T-helper 17 cell (primary cell): ENCODE data around the gene SUPT20H. TPM values are rescaled to one million over a fixed set of nuclear protein-coding genes. Genes with fewer than 3 reads are reported as not detected.

Experiments
- ATAC-seq: fragments of 150-1000 bp; cut with Tn5 transposase; 2 replicates; pipeline ENCODE4 v1.10.0; 2021; ENCODE audit warnings: mild to moderate bottlenecking, moderate library complexity
- DNase-seq, 3 donors: peaks; one replicate each; pipeline versions ENCODE4 v3.0.0 to v3.0.0-alpha.2; 2020 to 2021
- H3K9me3 ChIP-seq: one replicate; pipeline ENCODE4 v1.7.0; 2013; ENCODE audit warnings: low read length, mild to moderate bottlenecking; ENCODE audit not compliant: control insufficient read depth, poor library complexity, severe bottlenecking
- H3K27ac Mint-ChIP-seq: one replicate; pipeline ENCODE4 v1.8.0; 2022; ENCODE audit warnings: mild to moderate bottlenecking, moderate library complexity, mixed read lengths
- H3K27me3 Mint-ChIP-seq: one replicate; pipeline ENCODE4 v1.8.0; 2022; ENCODE audit warnings: mixed read lengths
- H3K36me3 Mint-ChIP-seq: one replicate; pipeline ENCODE4 v1.8.0; 2022; ENCODE audit warnings: low read depth, mixed read lengths
- H3K4me1 Mint-ChIP-seq: one replicate; pipeline ENCODE4 v1.8.0; 2022; ENCODE audit warnings: mild to moderate bottlenecking, mixed read lengths
- H3K4me3 Mint-ChIP-seq: one replicate; pipeline ENCODE4 v1.8.0; 2022; ENCODE audit warnings: mild to moderate bottlenecking, moderate library complexity, mixed read lengths
- total RNA-seq, 4 donors: library from RNA in 2 of 4; stranded (reverse) in 2 of 4; gene quantifications; one replicate each; pipeline ENCODE4 v1.2.3 and lab custom pipeline; 2022 to 2026

Gene SUPT20H
- total RNA-seq, 2 donors from 2014 or later = 56.4 to 64.3 TPM

DNA sequence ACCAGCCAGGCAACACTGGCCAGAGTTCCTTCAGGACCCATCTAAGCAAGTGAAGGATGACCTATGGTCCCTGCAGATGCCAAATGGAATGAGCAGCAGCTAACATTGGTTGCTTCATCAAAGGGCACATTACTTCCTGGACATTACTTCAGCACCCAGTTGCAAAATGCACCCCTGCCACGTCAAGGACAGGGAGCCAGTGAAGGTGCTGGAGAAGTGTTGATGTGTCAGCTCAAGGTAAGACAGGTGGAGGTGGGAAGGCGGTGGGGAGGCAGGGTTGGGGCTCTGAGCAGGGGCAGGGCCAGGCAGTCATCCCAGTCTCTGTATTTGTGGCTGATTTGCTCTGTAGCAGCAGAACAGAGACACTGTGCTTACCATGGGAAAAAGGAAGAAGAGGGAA is 31.4 kb upstream of the SUPT20H start:
- no peak for ATAC-seq
- DNase-seq = no peak
- no peaks in the 10 kb centered on the region for H3K36me3 Mint-ChIP-seq
- no peaks in the 10 kb centered on the region for H3K9me3 ChIP-seq
- H3K4me1 Mint-ChIP-seq = no peaks in the 10 kb centered on the region
- peaks cover 65% of the 10 kb centered on the region for H3K27me3 Mint-ChIP-seq
- H3K4me3 Mint-ChIP-seq = no peak overlapping the region
- H3K27ac Mint-ChIP-seq = no peak overlapping the region

DNA sequence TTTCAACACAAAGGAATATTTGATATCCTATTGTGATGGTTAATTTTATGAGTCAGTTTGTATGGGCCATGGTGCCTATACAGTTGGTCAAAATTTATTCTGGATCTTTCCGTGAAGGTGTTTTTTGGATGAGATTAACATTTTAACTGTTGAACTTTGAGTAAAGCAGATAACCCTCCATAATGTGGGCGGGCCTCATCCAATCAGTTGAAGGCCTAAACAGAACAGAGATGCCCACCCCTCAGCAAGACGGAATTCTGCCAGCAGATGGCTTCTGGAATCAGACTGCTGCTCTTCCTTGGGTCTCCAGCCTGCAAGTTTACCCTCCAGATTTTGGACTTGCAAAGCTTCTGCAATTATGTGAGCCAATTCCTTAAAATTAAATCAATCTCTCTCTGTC is 30.0 kb upstream of the SUPT20H start:
- H3K9me3 ChIP-seq = no peaks in the 10 kb centered on the region
- Mint-ChIP-seq H3K27ac (no peak overlapping the region), H3K27me3 (peaks cover 65% of the 10 kb centered on the region), H3K36me3 (no peaks in the 10 kb centered on the region), H3K4me3 (no peak overlapping the region), H3K4me1 (no peaks in the 10 kb centered on the region)
- DNase-seq (no peak), ATAC-seq (no peak)

DNA sequence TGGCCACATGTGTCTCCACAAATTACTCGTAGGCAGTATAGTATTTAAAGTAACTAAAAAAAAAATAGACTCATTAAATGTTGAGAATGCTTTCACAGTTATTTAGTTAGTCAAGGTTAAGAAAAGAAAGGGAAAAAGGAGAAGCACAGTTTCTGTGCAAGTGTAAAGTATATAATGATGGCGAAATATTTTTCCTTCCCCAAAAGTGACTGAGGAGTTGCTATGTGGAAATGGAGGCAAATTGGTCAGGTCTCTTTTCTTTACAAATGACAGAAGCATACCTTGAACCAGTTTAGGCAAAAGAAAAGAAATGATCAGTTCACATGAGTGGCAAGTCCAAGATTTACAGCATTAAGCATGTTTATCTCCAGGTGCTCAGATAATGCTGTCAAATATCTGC is 28.0 kb upstream of the SUPT20H start:
- Mint-ChIP-seq H3K36me3 (no peaks in the 10 kb centered on the region), H3K27ac (no peak overlapping the region), H3K27me3 (peaks cover 60% of the 10 kb centered on the region), H3K4me3 (no peak overlapping the region), H3K4me1 (no peaks in the 10 kb centered on the region)
- no peak for DNase-seq
- no peaks in the 10 kb centered on the region for H3K9me3 ChIP-seq
- no peak for ATAC-seq

DNA sequence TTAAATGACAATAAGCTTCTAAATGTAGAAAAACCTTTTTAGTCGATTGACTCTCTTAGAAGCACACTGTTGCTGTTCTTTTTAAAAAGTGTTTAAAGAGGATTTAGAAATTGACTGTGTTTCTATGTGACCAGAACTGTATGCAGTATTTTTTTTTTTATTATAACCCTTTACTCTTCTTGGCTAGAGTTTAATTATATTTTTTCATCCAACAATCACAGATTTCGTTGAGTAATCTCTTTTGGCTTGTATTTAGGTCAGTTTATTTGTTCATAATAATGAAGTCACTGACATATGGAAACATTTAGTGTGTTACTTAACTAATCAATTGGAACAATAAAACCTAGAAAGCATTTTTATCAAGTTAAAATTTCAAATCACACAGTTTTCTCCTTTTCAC is 26.1 kb upstream of the SUPT20H start:
- Mint-ChIP-seq H3K4me1 (no peaks in the 10 kb centered on the region), H3K27me3 (peaks cover 63% of the 10 kb centered on the region), H3K4me3 (no peak overlapping the region), H3K27ac (no peak overlapping the region), H3K36me3 (no peaks in the 10 kb centered on the region)
- ATAC-seq = no peak
- no peak for DNase-seq
- no peaks in the 10 kb centered on the region for H3K9me3 ChIP-seq

DNA sequence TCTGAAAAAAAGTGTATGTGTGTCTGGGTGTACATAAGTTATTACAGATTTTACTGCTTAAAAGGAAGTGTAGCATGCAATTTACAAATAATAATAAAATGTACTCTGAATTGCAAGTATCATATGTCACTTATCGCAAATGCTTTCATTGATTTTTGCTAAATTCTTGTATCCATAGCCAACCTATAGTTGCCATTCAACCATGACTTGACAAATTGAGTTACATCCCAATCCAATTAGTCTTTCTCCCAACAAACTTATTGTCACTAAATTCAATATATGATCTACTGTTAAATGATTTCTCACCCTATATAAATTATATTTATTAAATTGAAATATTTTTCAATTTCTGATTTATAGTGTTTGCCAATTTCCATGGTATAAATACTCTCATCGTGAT is 17.3 kb upstream of the SUPT20H start:
- peaks cover 3% of the 10 kb centered on the region for H3K4me1 Mint-ChIP-seq

DNA sequence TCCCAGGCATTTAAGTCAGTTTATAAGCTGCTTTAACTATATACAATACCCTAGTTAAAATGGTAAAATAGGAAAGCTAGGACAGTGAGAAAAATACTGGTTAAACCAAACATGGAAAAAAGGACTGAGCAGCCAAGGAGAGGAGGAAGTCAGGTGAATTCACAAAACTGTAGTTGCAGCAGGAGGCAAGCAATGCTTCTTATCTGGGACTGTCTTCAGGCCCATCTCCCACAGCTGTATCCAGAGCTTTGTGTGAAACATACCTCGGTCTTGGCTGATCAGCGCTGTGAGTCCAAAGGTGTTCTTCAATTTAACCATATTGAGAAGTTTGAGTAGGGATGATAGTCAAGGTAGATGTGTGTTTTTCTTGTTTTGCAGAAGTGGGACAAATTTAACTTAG is 15.7 kb upstream of the SUPT20H start:
- no peak overlapping the region for H3K4me3 Mint-ChIP-seq
- no peaks in the 10 kb centered on the region for H3K36me3 Mint-ChIP-seq
- peaks cover 3% of the 10 kb centered on the region for H3K4me1 Mint-ChIP-seq
- DNase-seq = no peak
- peaks cover 16% of the 10 kb centered on the region for H3K27me3 Mint-ChIP-seq
- ATAC-seq = no peak
- H3K9me3 ChIP-seq = no peaks in the 10 kb centered on the region
- no peak overlapping the region for H3K27ac Mint-ChIP-seq

More for the DNA sequence above, 17.3 kb upstream of the SUPT20H start:
- ATAC-seq (no peak), DNase-seq (no peak)
- Mint-ChIP-seq H3K36me3 (no peaks in the 10 kb centered on the region), H3K4me3 (no peak overlapping the region), H3K27me3 (peaks cover 24% of the 10 kb centered on the region), H3K27ac (no peak overlapping the region)
- no peaks in the 10 kb centered on the region for H3K9me3 ChIP-seq

DNA sequence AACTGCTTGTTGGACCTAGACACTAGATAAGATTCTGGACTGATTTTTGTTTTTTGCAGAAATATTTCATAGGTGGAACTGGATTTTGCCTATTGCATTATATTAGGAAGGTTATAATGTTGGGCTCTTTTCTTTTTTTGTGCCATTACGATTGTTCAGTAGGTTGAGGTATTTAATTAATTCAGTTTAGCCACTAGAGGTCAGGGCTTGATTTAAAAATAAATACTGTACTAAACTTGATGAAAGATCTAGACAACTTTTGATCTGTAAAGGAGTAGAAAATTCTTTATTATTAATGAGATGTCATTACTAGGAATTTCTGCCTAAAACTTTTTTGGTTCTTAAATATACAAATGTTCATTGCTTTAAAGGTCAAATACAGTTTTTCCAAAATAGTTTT is 15.2 kb upstream of the SUPT20H start:
- Mint-ChIP-seq H3K4me3 (no peak overlapping the region), H3K36me3 (no peaks in the 10 kb centered on the region), H3K27ac (no peak overlapping the region), H3K4me1 (peaks cover 3% of the 10 kb centered on the region), H3K27me3 (peaks cover 16% of the 10 kb centered on the region)
- no peaks in the 10 kb centered on the region for H3K9me3 ChIP-seq
- DNase-seq = no peak
- no peak for ATAC-seq

DNA sequence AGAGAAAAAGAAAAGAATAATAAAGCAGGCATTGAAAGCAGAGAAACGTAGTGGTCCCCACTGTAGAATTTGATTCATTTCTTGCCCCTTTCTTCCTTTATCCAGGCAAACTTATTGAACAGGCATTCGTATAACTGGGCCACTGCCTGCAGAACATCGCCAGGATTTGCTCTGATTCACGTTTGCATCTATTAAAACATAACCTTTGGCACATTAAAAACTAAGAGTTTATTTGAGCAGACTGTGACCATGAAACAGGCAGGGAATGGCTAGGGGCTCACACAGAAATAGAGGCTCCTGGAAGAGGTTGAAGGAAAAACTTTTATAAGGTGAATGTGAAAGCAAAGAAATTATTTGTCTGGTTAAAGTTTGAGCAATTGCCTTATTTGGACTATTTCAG is 12.5 kb upstream of the SUPT20H start:
- Mint-ChIP-seq H3K4me3 (no peak overlapping the region), H3K36me3 (no peaks in the 10 kb centered on the region), H3K27me3 (peaks cover 16% of the 10 kb centered on the region), H3K4me1 (peaks cover 3% of the 10 kb centered on the region), H3K27ac (no peak overlapping the region)
- no peak for DNase-seq
- no peak for ATAC-seq
- no peaks in the 10 kb centered on the region for H3K9me3 ChIP-seq

DNA sequence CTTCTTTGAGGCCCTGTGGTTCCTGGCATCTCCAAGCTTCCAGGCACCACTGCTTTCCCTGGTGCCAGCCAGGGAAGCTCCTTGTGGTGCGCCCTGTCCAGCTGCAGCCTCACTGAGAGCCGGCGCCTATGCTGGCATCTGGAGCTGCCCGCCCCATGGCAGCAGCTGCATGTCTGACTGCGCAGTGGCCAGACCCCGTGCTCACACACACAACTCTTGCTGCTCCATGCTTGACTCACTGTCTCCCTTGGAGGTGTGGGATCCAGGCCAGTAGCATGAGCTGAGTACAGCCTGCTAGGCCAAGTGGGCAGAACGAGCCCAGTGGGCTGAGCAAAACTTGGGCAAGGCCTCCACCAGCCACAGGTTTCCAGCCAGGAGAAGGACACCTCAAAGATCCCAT is 11.5 kb upstream of the SUPT20H start:
- Mint-ChIP-seq H3K4me3 (no peak overlapping the region), H3K27ac (no peak overlapping the region), H3K36me3 (no peaks in the 10 kb centered on the region), H3K27me3 (peaks cover 20% of the 10 kb centered on the region), H3K4me1 (peaks cover 3% of the 10 kb centered on the region)
- H3K9me3 ChIP-seq = no peaks in the 10 kb centered on the region
- DNase-seq (no peak), ATAC-seq (no peak)

DNA sequence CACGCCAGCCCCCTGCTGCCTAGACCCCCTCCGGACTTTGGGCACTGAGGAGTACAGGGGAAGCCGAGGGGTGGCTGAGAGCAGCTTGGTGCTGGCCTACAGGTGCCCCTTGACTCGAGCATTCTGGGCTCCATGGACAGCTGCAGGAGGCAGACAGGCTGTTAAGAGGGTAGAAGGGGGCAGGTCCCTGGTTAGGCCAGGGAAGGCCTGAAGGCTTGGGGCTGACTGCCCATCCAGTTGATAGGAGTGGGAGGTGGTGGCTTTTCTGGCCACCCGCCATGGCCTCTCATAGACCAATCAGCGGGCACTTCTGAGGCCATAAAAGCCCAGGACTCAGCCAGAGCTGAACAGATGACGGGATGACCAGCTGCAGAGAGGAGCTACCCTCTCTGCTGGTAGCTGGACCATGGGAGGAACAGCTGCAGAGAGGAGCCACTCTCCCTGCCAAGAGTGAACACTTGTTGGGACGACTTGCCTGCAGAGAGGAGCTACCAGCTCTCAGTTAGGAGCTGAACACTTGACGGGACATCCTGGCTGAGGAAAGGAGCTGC is 10.7 kb upstream of the SUPT20H start:
- Mint-ChIP-seq H3K27me3 (peaks cover 21% of the 10 kb centered on the region), H3K36me3 (no peaks in the 10 kb centered on the region), H3K27ac (no peak overlapping the region), H3K4me1 (peaks cover 3% of the 10 kb centered on the region), H3K4me3 (no peak overlapping the region)
- no peaks in the 10 kb centered on the region for H3K9me3 ChIP-seq
- ATAC-seq = no peak
- no peak for DNase-seq

DNA sequence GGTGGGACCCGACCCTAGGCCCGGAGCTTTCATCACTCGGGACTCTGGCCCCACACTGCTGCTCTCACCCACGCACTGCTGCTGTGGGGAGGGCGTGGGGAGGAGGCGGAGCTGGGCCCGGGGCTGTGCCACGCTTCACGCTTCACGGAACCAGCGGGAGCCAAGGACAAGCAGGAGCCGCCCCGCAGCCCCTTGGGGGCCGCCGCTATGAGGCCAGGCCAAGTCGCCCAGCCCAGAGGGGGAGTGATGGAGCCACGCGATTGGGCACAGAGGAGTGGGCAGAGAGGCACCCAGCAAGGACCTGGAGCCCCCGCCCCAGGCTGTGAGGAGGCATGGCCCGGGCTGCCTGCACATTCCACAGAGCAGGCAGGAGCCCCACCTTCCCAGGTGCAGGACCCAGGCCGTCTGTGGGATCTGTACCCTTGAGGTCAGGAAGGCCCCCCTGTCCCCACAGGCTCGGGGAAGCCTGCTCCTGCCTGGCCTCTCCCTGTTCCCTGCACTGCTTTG is 10.2 kb upstream of the SUPT20H start:
- Mint-ChIP-seq H3K4me1 (peaks cover 3% of the 10 kb centered on the region), H3K4me3 (no peak overlapping the region)
- DNase-seq = no peak

DNA sequence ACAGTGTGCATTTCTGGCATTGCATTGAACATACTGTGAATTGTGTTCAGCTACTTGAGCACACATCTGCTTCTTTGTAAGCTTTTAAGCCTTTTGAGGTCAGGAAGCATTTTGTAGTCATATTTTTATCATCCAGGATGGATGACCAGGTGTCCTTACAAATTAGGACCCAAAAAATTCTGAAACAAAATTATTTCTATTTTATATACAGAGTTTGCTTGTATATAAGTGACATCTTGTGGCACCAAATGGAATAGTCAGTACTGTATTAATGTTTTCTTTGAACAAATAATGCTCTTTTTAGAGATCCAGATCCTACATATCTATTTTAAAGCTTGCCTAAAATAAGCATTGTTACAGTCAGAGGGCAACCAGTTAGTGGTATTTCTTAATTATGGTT is 9.5 kb upstream of the SUPT20H start:
- Mint-ChIP-seq H3K27me3 (peaks cover 19% of the 10 kb centered on the region), H3K4me1 (peaks cover 3% of the 10 kb centered on the region), H3K4me3 (no peak overlapping the region), H3K36me3 (no peaks in the 10 kb centered on the region), H3K27ac (no peak overlapping the region)
- ATAC-seq (no peak), DNase-seq (no peak)
- H3K9me3 ChIP-seq = no peaks in the 10 kb centered on the region

More for the DNA sequence above, 10.2 kb upstream of the SUPT20H start:
- H3K9me3 ChIP-seq = no peaks in the 10 kb centered on the region
- Mint-ChIP-seq H3K36me3 (no peaks in the 10 kb centered on the region), H3K27me3 (peaks cover 21% of the 10 kb centered on the region), H3K27ac (no peak overlapping the region)
- ATAC-seq = no peak

DNA sequence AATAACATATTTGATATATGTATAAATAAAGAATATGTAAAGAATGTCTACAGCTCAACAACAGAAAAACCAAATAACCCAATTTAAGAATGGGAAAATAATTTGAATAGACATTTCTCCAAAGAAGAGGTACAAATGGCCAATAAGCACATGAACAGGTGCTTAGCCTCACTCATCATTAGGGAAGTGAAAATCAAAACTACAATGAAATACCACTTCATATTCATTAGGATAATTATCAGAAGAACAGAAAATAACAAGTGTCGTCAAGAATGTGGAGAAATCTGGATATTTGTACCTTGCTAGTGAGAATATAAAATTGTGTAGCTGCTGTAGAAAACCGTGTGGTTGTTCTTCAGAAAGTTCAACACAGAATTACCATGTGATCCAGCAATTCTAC is 8.4 kb upstream of the SUPT20H start:
- ATAC-seq (no peak), DNase-seq (no peak)
- H3K27ac Mint-ChIP-seq = no peak overlapping the region
- peaks cover under 1% of the 10 kb centered on the region for H3K4me1 Mint-ChIP-seq
- H3K9me3 ChIP-seq = no peaks in the 10 kb centered on the region
- H3K4me3 Mint-ChIP-seq = no peak overlapping the region
- peaks cover 11% of the 10 kb centered on the region for H3K27me3 Mint-ChIP-seq
- H3K36me3 Mint-ChIP-seq = no peaks in the 10 kb centered on the region

DNA sequence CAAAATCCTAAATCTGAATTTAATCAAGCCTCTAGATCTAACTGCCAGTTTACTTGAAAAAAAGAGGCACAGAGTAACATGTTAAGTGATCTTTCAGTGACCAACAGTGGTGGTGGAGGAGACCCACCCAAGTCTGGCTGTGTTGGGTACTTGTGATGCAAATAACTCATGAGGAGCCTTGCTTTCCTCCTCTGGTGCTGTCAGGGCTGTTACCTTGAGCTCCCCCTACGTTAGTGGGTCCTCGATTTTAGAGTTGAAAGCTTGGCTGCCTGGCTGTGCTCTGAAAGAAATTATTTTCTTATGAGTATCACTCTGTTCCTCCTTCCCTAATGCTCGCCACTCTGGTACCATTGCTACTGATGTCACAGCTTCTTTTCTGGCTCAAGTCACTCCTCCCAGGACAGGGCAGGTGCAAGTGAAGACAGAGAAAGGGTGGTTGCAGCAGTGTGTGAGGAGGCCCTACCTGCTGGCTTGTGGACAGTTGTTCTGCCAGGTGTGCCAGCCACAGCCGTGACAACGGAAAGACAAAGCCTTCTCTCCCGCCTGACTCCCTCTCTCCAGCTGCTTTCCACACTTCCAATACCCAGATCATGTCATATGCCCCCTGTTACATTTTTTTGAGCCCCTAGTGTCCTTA is 6.5 kb upstream of the SUPT20H start:
- H3K4me1 Mint-ChIP-seq = no peaks in the 10 kb centered on the region
- no peak for DNase-seq

More for the DNA sequence above, 6.5 kb upstream of the SUPT20H start:
- peaks cover 5% of the 10 kb centered on the region for H3K27me3 Mint-ChIP-seq
- no peak overlapping the region for H3K4me3 Mint-ChIP-seq
- H3K27ac Mint-ChIP-seq = no peak overlapping the region
- H3K9me3 ChIP-seq = no peaks in the 10 kb centered on the region
- H3K36me3 Mint-ChIP-seq = no peaks in the 10 kb centered on the region
- no peak for ATAC-seq
